Endodermal cell (in vitro differentiated cells): ENCODE results near the gene IL18BP. TPM values are rescaled to one million over a fixed set of nuclear protein-coding genes. Genes with fewer than 3 reads are reported as not detected.
A peak's percentile ranks its signal among the peaks of the same experiment; 100 is the strongest.

Experiments
- DNase-seq: peaks from one replicate; pipeline ENCODE4 v3.0.0-alpha.2; 2017
- H3K27ac ChIP-seq: 2 replicates; pipeline ENCODE4 v1.5.1; 2013; ENCODE audit warnings: mild to moderate bottlenecking, low read depth, low read length, moderate library complexity
- H3K27me3 ChIP-seq: 2 replicates; pipeline ENCODE4 v1.6.1; 2013; ENCODE audit warnings: mild to moderate bottlenecking, low read length, moderate library complexity; ENCODE audit not compliant: insufficient read depth, control insufficient read depth, poor library complexity, severe bottlenecking
- H3K36me3 ChIP-seq: 2 replicates; pipeline ENCODE4 v1.7.0; 2013; ENCODE audit warnings: mild to moderate bottlenecking, low read length, moderate library complexity; ENCODE audit not compliant: control insufficient read depth, insufficient read depth
- H3K4me1 ChIP-seq: one replicate; pipeline ENCODE4 v1.7.0; 2013; ENCODE audit warnings: low read length; ENCODE audit not compliant: control insufficient read depth, insufficient read depth
- H3K4me3 ChIP-seq: 2 replicates; pipeline ENCODE4 v1.5.1; 2013; ENCODE audit warnings: mild to moderate bottlenecking, low read length, moderate library complexity
- H3K9ac ChIP-seq: 2 replicates; pipeline ENCODE4 v1.6.1; 2013; ENCODE audit warnings: mild to moderate bottlenecking, low read length, moderate library complexity; ENCODE audit not compliant: poor library complexity, severe bottlenecking; ENCODE audit errors: extremely low read depth
- H3K9me3 ChIP-seq: 2 replicates; pipeline ENCODE4 v1.6.1; 2013; ENCODE audit warnings: mild to moderate bottlenecking, low read length, moderate library complexity; ENCODE audit not compliant: control insufficient read depth
- H3K27ac Mint-ChIP-seq: 2 replicates; pipeline ENCODE4 v1.8.0; 2020; ENCODE audit warnings: mixed read lengths
- H3K27me3 Mint-ChIP-seq: 2 replicates; pipeline ENCODE4 v1.8.0; 2021; ENCODE audit warnings: mild to moderate bottlenecking, mixed read lengths; ENCODE audit not compliant: insufficient read depth
- H3K36me3 Mint-ChIP-seq: 2 replicates; pipeline ENCODE4 v1.8.0; 2020; ENCODE audit warnings: low read depth, mixed read lengths
- H3K4me1 Mint-ChIP-seq: 2 replicates; pipeline ENCODE4 v1.8.0; 2020; ENCODE audit warnings: mixed read lengths
- H3K4me3 Mint-ChIP-seq: 2 replicates; pipeline ENCODE4 v1.8.0; 2020; ENCODE audit warnings: mild to moderate bottlenecking, moderate library complexity, mixed read lengths
- H3K9me3 Mint-ChIP-seq: 2 replicates; pipeline ENCODE4 v1.8.0; 2020; ENCODE audit warnings: mild to moderate bottlenecking, mixed read lengths
- WGBS, 2 experiments: methylation state at CpG; one replicate each; pipeline versions ENCODE4 v1.1.5 to v1.1.7; 2013; ENCODE audit warnings: missing lambda C conversion rate in 2 of 2, mixed read lengths in 1 of 2; ENCODE audit not compliant: insufficient coverage in 1 of 2, insufficient read length in 1 of 2; 5-methylcytosine and 5-hydroxymethylcytosine counted together
- total RNA-seq, 2 donors: library from RNA; stranded (reverse); fragmentation: NEBNext Ultra II Directional in 1 of 2; extraction: Animal tissue kit (Norgen Biotek cat#: 25700) in 1 of 2; gene quantifications; 2 replicates in 1 of 2; 3 replicates in 1 of 2; pipeline ENCODE4 v1.2.1, GENCODE V29; 2021
- TF ChIP-seq, protein P1 (sequence below): fragments of 200-600 bp; sonication (generic); conservative IDR thresholded peaks from 2 replicates; pipeline ENCODE4 v1.5.0; 2021; ENCODE audit warnings: antibody characterized with exemption, mild to moderate bottlenecking

IL18BP gene
- total RNA-seq, 2 donors from 2014 or later, result 10.8 to 13.0 TPM

GRCh38 chr11:72002841-72003775 lies 4.4 kb downstream of the IL18BP start:
- Mint-ChIP-seq H3K4me1 (no peaks in the 10 kb centered on the region), H3K4me3 (no peak overlapping the region), H3K27me3 (no peaks in the 10 kb centered on the region), H3K9me3 (no peaks in the 10 kb centered on the region), H3K27ac (no peak overlapping the region), H3K36me3 (peaks cover 61% of the 10 kb centered on the region)
- Histone ChIP-seq H3K36me3 (peaks cover 60% of the 10 kb centered on the region), H3K4me1 (no peaks in the 10 kb centered on the region), H3K9ac (no peak overlapping the region), H3K27ac (peak overlapping the region; percentile 51), H3K4me3 (no peak overlapping the region), H3K27me3 (no peaks in the 10 kb centered on the region), H3K9me3 (no peaks in the 10 kb centered on the region)
- no peak for DNase-seq
- TF ChIP-seq, protein P1, sequence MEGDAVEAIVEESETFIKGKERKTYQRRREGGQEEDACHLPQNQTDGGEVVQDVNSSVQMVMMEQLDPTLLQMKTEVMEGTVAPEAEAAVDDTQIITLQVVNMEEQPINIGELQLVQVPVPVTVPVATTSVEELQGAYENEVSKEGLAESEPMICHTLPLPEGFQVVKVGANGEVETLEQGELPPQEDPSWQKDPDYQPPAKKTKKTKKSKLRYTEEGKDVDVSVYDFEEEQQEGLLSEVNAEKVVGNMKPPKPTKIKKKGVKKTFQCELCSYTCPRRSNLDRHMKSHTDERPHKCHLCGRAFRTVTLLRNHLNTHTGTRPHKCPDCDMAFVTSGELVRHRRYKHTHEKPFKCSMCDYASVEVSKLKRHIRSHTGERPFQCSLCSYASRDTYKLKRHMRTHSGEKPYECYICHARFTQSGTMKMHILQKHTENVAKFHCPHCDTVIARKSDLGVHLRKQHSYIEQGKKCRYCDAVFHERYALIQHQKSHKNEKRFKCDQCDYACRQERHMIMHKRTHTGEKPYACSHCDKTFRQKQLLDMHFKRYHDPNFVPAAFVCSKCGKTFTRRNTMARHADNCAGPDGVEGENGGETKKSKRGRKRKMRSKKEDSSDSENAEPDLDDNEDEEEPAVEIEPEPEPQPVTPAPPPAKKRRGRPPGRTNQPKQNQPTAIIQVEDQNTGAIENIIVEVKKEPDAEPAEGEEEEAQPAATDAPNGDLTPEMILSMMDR, result no peak
- 97 to 100% methylated on average over 7 to 10 of the region's 12 CpGs for WGBS, 2 experiments

GRCh38 chr11:72003776-72004171 lies 5.1 kb downstream of the IL18BP start:
- Histone ChIP-seq H3K9ac (no peak overlapping the region), H3K4me3 (no peak overlapping the region), H3K4me1 (no peaks in the 10 kb centered on the region), H3K27me3 (no peaks in the 10 kb centered on the region), H3K9me3 (no peaks in the 10 kb centered on the region), H3K27ac (no peak overlapping the region), H3K36me3 (peaks cover 67% of the 10 kb centered on the region)
- no peak for DNase-seq
- Mint-ChIP-seq H3K27ac (no peak overlapping the region), H3K4me3 (no peak overlapping the region), H3K4me1 (no peaks in the 10 kb centered on the region), H3K36me3 (peaks cover 67% of the 10 kb centered on the region), H3K27me3 (no peaks in the 10 kb centered on the region), H3K9me3 (no peaks in the 10 kb centered on the region)
- TF ChIP-seq, protein P1, result no peak
- WGBS, 2 experiments, result 94 to 96% methylated on average over 3 to 20 of the region's 20 CpGs

GRCh38 chr11:72004515-72005346 lies 6.0 kb downstream of the IL18BP start:
- Mint-ChIP-seq H3K9me3 (no peaks in the 10 kb centered on the region), H3K27ac (no peak overlapping the region), H3K36me3 (peaks cover 70% of the 10 kb centered on the region), H3K4me1 (no peaks in the 10 kb centered on the region), H3K4me3 (no peak overlapping the region), H3K27me3 (no peaks in the 10 kb centered on the region)
- WGBS, 2 experiments, result 97 to 98% methylated on average over 8 to 16 of the region's 16 CpGs
- Histone ChIP-seq H3K4me3 (no peak overlapping the region), H3K36me3 (peaks cover 69% of the 10 kb centered on the region), H3K27me3 (no peaks in the 10 kb centered on the region), H3K4me1 (no peaks in the 10 kb centered on the region), H3K27ac (no peak overlapping the region), H3K9me3 (no peaks in the 10 kb centered on the region), H3K9ac (no peak overlapping the region)
- TF ChIP-seq, protein P1, result no peak
- no peak for DNase-seq
